GM21723 (cell line): Measurements from ENCODE around the gene RAB34.

Source experiments
- ATAC-seq: cut with Tn5 transposase; IDR thresholded peaks from one replicate; pipeline ENCODE4 v1.9.1; 2021; ENCODE audit warnings: mild to moderate bottlenecking, moderate library complexity; ENCODE audit not compliant: unreplicated experiment

Gene RAB34

DNA sequence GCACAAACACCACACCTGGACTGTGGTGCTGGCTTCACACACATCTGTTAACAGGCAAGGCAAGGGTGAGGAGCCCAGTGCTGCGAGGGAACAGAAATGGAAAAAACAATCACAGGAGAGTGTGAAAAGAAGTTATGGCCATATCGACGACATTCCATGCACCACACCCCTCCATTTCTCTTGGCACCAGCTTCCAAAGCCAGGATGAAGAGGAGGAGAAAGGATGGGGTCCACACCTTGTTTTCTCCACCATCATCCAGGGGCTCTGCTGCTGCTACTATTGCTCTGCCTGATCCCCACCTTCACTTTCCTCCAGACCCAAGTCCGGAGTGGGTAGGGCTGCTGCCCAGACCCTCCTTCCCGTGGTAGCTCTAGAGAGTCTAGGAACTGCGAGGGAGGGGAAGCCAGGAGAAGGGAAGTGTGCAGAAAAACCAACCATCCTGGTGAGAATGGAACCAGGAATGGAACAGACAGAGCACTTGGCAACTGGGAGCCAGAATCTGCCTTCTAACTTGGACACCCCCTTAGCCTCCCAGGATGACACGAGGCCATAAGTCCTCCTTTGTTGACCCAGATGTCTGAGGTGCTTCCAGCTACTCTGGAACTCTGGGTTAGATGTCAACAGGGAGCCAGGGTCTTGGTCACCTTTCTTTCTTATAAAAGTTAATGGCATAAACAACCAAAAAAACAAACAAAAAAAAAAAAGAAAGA is 4.8 kb downstream of the RAB34 start:
- ATAC-seq: no peak

DNA sequence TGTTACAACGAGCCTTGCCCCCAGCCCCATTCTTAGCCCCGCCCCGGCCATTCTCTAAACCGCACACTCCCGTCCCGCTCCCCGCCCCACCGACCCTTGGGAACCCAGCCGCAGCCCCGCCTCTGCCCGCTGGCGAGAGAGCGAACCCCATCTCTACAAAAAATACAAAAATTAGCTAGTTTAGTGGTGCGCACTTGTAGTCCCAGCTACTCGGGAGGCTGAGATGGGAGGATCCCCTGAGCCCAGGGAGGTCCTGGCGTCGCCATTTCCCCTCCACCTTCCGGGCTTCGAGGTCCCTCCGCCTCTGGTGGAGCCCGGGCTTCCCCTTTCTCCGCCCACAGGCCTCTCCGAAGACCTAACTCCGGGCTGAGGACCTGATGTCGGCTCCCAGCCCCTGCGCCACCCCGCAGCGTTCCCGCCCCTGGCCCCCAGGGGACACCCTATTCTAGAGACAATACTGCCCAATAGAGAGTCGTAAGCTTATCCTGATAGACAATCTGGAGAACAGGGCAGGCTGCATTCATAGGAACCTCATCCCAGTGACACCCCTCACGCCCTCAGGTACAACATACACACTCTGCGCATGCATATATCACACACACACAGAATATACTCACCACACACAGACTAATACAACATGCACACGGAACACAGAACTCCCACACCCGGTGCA is 5.5 kb downstream of the RAB34 start:
- ATAC-seq: peak; percentile 38

DNA sequence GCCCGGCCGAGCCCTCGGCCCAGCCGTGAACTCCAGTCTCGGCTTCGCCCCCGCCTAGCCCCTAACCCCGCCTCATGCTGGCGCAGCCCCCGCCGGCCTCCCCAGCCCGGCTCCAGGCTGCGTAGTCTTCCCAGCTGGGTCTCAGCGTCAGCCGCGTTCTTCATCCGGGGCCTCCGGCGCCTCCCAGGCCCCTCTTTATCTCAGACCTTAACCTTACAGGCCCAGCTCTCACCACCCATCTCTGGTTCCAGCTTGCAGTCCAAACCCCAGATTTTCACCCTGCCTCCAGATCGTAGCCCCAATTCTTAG is 6.0 kb downstream of the RAB34 start, which contains the start of gene PROCA1:
TSS of gene PROCA1 (minus strand) at position 166 of the 309 bp plus-strand sequence. CDS start 228 bp downstream, outside the sequence.
- peak; percentile 33 for ATAC-seq

DNA sequence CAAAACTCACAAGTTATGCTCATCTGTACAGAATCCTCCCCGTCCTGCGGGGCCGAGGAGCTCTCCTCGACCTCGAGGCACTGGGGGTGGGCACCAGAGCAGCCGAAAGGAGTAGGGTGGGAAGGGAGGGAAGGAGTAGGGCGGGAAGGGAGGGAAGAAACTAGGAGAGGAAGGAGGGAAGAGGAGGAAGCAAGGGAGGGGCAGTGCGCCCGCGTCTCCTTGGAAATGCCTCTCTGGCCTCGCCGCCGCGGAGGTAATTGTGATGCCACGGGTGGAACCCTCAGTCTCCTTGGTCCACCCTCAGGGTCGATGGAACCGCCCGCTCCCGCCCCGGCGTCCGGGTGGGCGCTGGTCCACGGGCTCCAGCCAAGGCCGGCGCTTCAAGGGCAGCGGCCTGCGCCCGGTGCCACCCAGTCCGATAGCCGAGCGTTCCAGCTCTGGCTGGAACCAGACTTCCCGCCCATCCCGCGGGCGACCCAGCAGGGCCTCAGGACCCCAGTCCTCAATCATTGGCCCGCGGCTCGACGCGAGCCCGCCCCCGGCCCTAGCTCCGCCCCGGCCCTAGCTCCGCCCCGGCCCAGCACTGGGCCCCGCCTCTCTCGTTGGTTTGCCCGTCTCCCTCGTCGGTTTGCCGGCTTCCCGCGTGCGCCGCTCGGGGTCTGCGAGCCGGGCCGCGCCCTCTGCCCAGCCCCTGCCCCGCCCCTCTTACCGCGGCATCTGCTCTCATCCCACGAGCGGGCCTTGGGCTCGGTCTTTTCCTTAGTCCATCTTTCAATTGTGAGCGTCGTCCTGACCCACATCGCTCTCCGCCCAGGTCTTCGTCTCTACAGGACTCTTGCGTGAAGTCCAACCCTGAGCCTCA is 6.6 kb downstream of the RAB34 start:
- ATAC-seq: peak; percentile 75

DNA sequence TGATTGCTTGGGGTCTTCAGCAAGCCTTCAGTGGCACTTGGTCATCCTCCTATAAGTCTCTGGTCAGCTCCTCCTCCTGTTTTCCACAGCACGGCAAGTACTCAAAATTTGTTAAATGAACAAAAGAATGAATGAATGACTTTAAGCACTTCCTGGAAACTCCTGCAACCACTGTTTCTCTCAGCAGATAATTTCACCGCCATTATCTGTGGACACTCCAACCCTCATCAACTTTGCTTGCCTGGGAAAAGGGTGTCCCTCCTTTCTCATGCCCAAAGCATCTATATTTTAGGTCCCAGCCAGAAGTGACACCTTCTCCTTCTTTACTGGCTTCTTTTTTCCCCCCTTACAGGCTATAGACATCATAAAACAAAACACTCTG is 10.3 kb downstream of the RAB34 start:
- no peak for ATAC-seq

DNA sequence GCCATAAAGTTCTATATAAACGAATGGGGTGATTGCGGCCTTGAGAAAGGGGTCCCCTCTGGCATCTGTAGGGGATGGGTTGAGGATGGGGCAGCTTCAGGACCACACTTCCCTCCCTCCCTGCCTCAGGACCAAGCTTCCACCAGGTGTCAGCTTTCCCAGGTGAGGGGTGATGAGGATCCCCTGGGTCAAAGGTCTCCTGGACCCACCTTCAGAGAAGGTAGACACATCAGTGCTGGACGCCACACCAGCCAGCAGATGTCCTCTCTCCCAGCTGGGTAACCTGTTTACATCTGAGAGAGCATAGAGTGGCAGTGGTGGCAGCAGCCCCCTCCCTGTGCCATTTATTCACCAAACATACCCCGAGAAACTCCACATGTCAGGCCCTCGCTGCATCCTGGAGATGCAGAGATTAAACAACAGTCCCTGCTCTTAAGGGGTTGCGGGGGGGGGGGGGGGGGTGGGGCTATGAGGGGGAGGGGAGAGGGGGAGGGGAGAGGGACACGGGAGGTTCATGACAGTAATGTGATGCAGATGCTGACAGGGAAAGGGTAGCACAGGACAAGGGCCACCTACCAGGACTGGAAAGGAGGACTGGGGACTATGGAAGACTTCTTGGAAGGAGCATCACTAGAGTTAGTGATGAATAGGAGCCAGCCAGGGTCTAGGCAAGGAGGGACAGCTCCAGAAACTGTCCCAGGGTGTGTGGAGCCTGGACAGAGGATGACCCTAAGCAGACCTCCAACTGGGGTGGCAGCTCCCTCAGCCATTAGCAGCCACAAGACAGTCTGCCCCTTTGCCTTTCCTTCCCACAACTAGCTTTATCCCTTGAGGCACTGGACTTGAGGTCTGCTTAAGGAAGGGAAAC is 11.0 kb downstream of the RAB34 start:
- no peak for ATAC-seq

DNA sequence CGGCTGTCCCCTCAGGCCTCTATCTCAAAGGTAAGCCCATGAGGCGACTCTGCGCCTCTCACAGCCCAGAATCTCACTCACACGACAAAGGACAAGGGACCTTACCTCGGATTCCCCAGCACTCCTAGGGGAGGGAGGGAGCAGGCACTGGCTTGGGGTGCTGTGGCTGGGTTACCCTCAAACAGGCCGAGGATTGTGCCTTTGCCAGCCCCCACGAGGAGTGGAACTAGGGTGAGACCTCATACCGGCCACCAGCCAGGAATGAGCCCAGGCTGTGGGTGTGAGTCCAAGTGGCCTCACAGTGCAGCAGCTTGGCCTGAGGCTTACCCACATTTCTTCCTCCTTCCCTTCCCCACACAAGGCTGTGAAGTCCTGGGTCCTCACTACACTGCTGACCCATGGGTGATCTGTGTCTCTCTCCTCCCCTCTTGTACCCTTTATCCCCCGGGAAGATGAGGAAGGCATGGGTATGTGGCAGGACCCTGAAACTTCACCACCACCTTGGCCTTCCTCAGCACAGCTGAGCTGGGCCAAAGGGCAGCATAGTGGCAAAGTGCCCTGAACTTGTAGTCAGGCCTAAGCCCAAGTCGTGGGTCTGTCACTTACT is 11.8 kb downstream of the RAB34 start:
- ATAC-seq: no peak

DNA sequence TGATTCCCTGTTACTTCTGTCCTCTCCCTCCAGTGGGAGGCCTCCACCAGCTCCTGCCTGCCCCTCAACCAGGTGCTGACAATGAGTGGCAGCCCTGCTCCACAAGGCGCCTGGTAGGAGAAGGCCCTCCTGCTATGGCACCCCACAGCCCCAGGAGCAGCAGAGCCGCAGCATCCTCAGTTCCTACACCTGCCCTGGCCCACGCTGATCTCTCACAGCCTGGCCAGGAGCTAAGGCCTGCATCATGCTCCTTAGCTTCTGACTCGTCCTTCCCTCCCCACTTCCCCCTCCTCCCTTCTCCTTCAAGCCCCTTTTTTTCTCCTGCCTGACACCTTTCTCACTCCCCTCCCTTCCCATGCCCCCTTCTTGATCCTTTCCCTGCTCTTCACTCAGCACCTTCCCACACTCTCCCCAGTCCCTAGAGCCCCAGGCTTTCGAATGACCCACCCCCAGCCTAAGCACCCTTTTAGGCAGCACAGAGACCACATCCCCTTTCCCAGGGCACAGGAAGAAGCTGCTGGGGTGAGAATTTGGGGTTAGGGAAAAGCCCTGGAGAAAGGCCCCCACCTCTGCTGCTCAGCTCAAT is 12.5 kb downstream of the RAB34 start:
- ATAC-seq: no peak

DNA sequence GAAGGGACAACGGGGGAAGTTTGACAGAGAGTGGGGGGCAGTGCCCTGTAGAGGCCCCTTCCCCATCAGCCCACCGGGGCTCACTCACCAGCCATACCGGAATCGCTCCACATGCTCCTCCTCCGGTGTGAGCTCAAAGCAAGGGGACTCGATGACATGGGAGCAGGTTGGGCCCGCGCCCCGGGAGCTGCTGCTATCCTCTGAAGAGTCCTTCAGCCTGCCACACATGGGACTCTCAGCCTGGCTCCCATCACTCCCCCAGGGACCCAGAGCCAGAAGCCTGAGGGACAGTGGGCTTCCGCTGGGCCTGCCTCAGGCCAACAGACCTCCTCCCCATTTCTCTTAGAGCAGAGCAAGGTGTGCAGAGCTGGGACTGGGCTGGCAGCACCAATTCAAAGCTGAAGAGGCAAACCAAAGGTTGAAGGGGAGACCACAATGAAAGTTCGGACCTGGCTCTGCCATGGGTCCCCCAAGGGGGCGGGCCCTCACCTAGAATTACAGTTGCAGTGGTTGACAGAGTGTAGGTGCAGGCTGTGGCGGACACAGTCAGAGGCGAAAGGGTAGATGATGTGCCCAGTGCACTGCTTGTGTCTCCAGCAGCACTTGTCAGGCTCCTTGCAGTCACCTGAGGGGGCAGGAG is 13.3 kb downstream of the RAB34 start:
- no peak for ATAC-seq

DNA sequence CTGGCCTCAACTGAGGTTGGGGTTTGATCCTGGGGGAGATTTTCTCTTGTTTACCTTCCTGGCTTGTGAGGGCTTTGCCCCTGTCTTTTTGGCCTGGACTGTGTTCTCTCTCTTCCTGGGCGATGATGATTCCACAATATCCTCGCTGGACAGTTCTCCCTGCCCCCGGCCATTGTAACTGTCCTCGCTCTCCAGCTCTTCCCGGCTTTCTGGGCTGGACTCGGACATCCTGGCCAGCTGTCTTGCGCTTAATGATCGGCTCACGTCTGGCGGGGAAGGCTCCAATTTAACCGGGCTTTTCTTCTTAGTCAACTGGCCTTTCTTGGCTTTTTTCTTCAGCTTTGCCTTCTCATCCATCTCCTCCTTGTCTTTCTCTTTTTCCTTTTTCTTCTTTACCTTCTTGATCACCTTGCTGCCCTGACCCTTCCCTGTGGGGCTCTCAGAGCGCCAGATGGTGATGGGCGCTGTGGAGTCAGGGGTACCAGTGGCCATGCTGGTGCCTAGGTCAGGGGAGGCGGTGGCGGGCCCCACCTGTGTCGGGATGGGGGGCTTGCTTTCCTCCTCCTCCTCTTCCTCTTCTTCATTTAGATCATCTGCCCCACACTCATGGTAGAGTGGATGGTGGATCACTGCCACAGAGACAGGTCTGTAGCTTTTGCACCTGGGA is 14.0 kb downstream of the RAB34 start:
- no peak for ATAC-seq

DNA sequence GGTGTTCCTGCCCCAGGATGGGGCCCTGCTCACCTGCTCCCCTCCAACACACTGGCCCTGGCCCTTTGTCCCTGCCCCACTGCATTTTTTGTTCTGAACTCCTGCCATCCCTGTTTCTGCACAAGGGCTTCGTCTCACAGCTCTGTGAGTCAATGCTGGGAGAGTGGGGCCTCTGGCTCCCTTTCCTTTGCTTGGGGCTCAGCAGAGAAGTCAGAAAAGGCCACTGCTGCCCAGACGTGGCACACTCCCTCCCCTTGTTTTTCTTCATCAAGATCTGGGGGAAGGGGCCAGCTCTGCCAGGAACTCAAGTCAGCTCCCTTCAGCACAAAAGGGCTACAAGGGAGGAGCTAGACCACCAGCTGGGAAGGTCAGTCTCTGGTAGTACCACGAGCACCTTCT is 14.9 kb downstream of the RAB34 start:
- no peak for ATAC-seq

DNA sequence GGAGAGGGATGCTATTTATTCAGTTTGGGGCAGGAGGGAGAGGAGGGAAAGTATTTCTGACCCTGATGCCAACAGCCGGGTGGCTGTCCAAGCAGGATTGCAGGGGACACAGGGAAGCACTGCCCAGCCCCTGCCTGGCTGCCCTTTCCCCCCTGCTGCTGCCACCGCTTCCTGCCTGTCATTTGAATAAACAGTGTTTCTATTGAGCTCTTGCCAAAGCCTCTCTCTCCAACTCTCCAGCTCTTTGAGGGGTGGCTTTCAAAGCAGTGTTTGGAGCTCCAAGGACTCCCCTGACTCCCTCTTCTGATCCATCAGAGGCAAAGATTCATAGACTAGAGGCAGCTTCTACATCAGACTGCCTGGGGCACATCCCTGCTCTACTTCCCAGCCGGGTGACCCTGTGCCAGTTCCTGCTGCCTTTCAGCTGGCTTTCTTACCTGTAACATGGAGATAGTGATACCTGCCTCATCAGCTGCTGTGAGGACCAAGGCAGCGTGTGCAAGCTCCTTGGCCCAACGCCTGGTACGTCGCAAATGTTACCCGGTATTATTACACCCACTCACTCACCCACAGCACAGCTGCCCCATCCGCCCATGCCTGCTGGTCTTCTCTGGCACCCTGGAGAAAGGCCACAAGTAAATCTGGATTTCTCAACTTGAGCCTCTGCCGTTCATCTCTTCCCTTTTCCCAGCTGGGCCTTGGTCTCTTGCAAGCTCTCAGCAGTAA is 15.5 kb downstream of the RAB34 start:
- no peak for ATAC-seq

DNA sequence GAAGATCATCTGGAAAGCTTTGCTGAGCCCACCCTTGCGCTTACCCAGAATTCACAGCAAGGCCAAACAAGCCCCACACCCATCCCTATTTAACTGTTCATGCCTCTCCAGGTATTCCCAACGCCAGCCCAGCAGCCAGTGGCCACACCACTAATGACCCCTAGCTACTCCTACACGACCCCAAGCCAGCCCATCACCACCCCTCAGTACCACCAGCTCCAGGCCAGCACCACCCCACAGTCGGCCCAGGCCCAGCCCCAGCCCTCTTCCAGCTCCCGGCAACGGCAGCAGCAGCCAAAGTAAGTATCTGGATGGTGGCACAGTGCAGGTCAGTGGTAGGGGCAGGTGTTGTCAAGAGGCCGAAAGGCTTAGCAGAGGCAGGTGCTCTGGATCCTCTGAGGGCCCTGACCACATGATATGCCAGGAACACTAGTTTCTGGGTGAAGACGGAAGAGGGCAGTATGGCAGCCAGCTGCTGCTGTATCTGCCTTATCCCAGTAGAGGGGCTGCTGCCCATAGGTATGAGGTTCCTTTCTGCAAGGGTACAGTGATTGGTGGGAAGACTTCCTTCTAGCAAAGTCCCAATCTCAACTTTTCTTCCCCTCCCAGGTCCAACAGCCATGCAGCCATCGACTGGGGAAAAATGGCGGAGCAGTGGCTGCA is 16.7 kb downstream of the RAB34 start:
- ATAC-seq: no peak

DNA sequence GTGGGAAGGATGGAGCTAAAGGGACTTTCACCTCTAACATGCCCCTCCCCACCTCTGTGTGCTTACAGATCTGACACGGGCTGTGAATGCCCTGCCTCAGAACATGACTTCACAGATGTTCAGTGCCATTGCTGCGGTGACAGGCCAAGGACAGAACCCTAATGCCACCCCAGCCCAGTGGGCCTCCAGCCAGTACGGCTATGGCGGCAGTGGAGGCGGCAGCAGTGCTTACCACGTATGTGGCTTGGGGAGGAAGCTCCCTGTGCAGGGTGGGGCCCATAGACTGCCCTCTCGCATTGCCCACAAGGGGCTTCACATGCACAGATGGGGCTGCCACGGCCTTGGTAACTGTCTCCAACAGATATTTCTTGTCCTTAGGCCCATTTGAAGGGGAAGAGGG is 17.4 kb downstream of the RAB34 start:
- ATAC-seq: no peak

DNA sequence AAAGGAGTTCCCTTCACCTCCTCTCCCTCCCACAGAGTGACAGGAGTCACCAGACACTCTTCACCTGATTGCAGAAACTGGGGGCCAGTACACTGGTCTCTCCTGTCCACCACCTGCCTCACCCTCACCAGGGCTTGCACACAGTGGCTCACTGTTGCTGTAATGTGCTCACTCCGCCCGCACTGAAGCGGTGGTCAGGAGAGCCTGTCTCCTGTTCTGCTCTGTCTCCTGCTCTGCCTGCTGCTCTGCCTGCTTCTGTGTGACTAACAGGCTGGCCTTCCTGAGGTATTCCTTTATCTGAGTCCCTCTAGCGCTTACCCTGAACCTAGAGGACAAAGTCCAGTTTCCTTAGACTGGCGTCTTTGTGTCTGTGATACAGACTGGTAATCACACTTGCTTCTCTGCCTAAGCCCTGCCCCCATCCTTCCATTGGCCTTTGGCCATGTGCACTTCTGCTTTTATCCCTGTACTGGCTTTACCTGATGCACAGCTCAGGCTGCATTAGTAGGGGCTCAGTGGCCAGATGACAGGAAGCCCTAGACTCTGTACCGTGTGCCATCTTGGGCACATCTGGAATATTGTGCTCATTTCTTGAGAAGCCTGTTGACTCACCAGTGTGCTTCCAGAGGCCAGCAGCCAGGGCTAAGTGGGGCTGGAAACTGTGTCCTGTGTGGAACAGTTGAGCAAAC is 19.3 kb downstream of the RAB34 start:
- no peak for ATAC-seq

DNA sequence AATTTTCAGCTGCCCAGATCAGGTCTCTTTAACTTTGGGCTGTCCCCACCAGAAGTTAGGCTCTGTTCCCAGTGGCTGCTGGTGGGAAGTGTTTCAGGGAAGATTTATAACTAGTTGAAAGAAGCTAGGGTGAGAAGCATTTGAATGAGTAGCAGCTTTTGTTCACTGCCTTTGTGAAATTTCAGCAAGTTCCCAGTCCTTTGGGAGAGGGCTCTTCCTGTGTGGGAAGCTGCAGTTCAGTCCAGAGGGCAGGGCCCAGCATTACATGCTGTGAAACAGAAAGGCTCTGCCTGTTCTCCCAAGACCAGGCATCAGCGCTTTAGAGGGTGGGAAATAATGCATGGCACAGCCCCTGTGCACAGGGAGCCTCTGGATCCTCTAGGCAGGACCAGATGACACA is 23.8 kb downstream of the RAB34 start:
- no peak for ATAC-seq

DNA sequence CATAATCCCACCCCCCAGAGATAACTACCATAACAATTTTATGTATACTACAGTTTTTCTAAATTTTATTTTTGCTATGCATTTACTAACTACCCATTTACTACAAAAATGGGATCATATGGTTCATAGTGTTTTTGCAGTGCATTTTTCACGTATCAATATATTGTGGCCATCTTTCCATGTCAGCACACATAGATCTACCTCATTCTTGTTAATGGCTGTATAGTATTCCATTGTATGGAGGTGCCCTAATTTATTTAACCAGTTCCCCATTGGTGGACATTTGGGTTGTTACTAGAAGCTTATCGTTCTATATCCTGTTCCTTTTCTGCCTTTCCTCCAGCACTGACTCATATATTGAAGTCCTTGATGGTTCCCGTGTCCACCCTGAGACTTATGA is 28.7 kb downstream of the RAB34 start:
- ATAC-seq: no peak
